ENCODE data around the gene PPP3CA. TPM values are rescaled to one million over a fixed set of nuclear protein-coding genes. Genes with fewer than 3 reads are reported as not detected.

PPP3CA gene
- total RNA-seq, 2 donors from 2014 or later, result 13.7 to 20.8 TPM

DNA sequence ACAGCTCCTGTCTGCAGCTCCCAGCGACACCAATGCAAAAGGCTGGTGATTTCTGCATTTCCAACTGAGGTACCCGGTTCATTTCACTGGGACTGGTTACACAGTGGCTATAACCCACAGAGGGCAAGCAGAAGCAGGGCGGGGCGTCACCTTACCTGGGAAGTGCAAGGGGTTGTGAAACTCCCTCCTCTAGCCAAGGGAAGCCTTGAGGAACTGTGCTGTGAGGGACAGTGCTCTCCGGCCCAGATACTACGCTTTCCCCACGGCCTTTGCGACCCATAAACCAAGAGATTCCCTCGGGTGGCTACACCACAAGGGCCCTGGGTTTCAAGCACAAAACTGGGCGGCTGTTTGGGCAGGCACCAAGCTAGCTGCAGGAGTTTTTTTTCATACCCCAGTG lies 218.9 kb downstream of the PPP3CA start:
- intact Hi-C loops (cut with DNase I), result no loop called here
- TF ChIP-seq, protein P1, sequence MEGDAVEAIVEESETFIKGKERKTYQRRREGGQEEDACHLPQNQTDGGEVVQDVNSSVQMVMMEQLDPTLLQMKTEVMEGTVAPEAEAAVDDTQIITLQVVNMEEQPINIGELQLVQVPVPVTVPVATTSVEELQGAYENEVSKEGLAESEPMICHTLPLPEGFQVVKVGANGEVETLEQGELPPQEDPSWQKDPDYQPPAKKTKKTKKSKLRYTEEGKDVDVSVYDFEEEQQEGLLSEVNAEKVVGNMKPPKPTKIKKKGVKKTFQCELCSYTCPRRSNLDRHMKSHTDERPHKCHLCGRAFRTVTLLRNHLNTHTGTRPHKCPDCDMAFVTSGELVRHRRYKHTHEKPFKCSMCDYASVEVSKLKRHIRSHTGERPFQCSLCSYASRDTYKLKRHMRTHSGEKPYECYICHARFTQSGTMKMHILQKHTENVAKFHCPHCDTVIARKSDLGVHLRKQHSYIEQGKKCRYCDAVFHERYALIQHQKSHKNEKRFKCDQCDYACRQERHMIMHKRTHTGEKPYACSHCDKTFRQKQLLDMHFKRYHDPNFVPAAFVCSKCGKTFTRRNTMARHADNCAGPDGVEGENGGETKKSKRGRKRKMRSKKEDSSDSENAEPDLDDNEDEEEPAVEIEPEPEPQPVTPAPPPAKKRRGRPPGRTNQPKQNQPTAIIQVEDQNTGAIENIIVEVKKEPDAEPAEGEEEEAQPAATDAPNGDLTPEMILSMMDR (IDR thresholded peaks at IDR 0.05), result no peak
- TF ChIP-seq POLR2A (IDR thresholded peaks at IDR 0.05), result no peak
- 95 to 98% methylated on average over 9 to 10 of the region's 10 CpGs for WGBS, 2 donors

DNA sequence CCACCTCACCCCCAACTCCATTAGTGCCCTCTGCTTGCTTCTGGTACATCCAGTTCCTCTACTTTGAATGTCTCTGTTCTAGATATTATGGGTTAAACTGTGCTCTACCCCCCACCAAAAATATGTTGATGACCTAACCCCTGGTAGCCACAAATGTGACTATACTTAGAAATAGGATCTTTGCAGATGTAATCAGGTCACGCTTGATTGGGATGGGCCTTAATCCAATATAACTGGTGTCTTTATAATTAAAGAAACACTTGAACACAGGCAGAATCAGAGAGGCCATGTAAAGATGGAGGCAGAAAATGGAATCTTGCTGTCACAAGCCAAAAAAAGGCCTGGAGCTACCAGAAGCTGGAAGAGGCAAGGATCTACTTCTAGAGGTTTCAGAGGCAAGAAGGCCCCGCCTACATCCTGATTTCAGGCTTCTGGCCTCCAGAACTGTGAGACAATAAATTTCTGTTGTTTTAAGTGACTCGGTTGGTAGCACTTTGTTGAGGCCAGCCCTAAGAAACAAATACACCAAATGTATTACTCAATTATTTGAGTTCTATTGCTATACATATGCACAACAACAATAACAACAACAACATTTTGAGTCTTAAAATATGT lies 220.0 kb downstream of the PPP3CA start:
- DNase-seq, result no peak
- no peak for TF ChIP-seq POLR2A (IDR thresholded peaks at IDR 0.05)
- TF ChIP-seq, protein P1 (IDR thresholded peaks at IDR 0.05), result no peak
- Histone ChIP-seq H3K9me3 (no peaks in the 10 kb centered on the region), H3K4me1 (no peaks in the 10 kb centered on the region), H3K27me3 (no peaks in the 10 kb centered on the region), H3K36me3 (replicated peaks in 1 of 2; ENCODE audit: insufficient read depth in 1 of 2, low read depth in 2 of 2) (no peaks in the 10 kb centered on the region), H3K4me3 (no peak overlapping the region), H3K27ac (no peak overlapping the region)
- 93 to 100% methylated on average over 3 of the region's 3 CpGs for WGBS, 2 donors
- intact Hi-C loops (cut with DNase I), result no loop called here
- ATAC-seq, result no peak

More for the DNA sequence above, 218.9 kb downstream of the PPP3CA start:
- Histone ChIP-seq H3K27me3 (no peaks in the 10 kb centered on the region), H3K4me1 (no peaks in the 10 kb centered on the region), H3K4me3 (no peak overlapping the region), H3K27ac (no peak overlapping the region), H3K36me3 (replicated peaks in 1 of 2; ENCODE audit: insufficient read depth in 1 of 2, low read depth in 2 of 2) (no peaks in the 10 kb centered on the region), H3K9me3 (no peaks in the 10 kb centered on the region)
- DNase-seq (no peak), ATAC-seq (no peak)

DNA sequence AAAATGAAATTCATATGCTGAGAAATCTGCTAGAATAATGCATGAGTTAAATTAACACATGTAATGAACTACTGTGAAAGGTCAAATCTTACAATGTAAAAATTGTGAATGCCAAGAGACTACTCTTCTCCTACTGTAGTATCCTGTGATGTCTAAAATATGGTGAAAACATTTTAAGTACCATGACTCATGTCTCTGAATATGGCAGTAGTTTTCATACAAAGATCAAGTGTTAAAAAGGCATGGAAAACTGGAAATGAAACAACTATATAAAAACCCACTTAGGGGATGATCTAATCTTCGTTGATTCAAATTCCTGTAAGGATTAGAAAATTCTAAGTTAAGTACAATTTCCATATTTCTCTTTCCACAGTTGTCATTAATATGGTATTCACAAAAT lies 221.3 kb downstream of the PPP3CA start:
- TF ChIP-seq POLR2A (IDR thresholded peaks at IDR 0.05), result no peak
- TF ChIP-seq, protein P1 (IDR thresholded peaks at IDR 0.05), result no peak
- no peak for DNase-seq
- intact Hi-C loops (cut with DNase I), result no loop called here
- Histone ChIP-seq H3K27ac (no peak overlapping the region), H3K27me3 (no peaks in the 10 kb centered on the region), H3K36me3 (replicated peaks in 1 of 2; ENCODE audit: insufficient read depth in 1 of 2, low read depth in 2 of 2) (no peaks in the 10 kb centered on the region), H3K9me3 (no peaks in the 10 kb centered on the region), H3K4me1 (no peaks in the 10 kb centered on the region), H3K4me3 (no peak overlapping the region)
- WGBS, 2 donors, result 74 to 83% methylated on average over 1 of the region's 1 CpG
- no peak for ATAC-seq

DNA sequence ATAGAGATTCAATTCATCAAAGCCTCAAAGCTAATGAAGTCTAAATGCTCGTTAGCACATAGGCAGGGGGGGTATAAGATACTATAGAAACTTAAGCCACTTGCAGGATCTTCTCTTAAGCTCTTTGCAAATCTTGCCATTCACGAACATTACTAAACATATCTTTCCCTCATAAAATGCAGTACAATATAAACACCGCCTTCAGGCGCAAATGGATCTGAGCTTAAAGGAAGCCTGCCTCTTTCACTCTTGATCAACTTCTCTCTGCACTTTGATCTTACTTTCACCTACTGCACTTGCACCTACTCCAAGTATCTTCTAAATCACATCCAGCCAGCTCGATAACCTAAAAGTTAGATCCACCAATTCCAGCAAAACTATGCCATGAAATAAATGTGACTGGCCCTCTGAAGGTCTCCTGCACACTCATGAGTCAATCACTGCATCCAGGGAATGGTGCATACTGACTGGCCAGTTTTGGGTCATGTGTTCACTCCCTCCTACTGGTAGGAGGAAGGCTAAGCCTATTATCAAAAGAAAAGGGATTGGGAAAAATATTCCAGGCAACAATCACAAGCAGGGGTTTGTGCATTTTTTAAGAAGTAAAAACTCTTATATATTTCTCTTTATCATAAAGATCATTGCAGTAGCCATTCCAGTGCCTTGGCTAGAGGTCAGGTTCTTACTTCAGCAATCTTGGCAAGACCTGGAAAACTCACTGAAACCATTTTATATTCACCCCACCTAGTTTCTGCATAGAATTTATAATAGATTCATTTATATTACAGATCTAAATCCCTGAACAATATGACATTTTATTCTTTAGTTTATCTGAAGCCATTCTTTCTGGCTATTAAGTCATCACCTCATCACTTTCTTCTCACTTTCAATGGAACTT lies 222.0 kb downstream of the PPP3CA start:
- H3K36me3 ChIP-seq (replicated peaks in 1 of 2; ENCODE audit: insufficient read depth in 1 of 2, low read depth in 2 of 2), result no peaks in the 10 kb centered on the region
- WGBS, 2 donors, result 82 to 96% methylated on average over 5 of the region's 5 CpGs
- H3K4me1 ChIP-seq, result no peaks in the 10 kb centered on the region
- H3K27ac ChIP-seq, result no peak overlapping the region
- H3K4me3 ChIP-seq, result no peak overlapping the region
- DNase-seq, result no peak
- intact Hi-C loops (cut with DNase I), result no loop called here
- TF ChIP-seq, protein P1 (IDR thresholded peaks at IDR 0.05), result no peak
- no peak for TF ChIP-seq POLR2A (IDR thresholded peaks at IDR 0.05)
- no peaks in the 10 kb centered on the region for H3K9me3 ChIP-seq
- ATAC-seq, result no peak
- H3K27me3 ChIP-seq, result no peaks in the 10 kb centered on the region
